Activated CD4-positive, CD25-positive, alpha-beta regulatory T cell treated with anti-CD3 and anti-CD28 coated beads, Interleukin-2, amount 50 U/mL, for 72 hours (primary cell): ENCODE data around the gene NFE2L2.
"Not testable (repeated sequence)": the region's sequence is repeated elsewhere in the genome, so short reads cannot be mapped to it uniquely, and the experiment has no call there.

Experiments
- DNase-seq: peaks from one replicate; pipeline ENCODE4 v3.0.0; 2021

The NFE2L2 gene

GRCh38 chr2:177279847-177280246 lies 15.3 kb upstream of the NFE2L2 start:
- DNase-seq: no peak

DNA sequence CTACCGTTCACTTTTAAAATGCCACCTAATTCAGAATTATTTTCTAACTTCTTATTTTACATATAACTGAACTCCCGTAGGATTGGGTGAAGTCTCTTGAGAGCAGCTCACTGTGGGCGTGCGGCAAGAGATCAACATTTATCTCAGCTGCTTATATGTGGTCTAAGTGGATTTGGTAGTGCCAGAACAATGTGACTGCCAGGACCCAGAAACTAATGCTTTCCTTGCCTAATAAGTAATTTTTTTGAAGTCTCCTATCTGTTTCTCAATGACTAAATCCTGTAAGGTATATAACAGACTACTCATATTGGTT lies 11.2 kb upstream of the NFE2L2 start:
- DNase-seq: no peak

- no peak for DNase-seq
These were observed 10.7 kb upstream of the NFE2L2 start for GRCh38 chr2:177275040-177275742.

DNA sequence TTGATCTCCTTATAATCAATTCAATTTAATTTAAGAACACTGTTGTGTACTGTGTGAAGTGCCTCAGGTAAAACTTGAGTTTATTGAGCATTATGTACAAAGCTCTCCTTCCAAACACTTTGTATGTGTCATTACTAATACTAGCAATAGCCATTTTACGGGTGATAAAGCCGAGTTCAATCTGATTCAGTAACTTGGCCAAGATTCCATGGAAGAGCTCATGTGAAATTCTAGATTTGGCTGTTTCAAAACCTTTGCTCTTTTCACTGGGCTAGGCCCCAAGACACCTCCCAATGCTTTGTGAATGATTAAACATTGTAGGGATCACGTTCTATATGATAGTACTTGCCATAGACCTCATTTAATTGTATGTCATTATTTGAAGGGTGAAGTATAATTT lies 8.9 kb upstream of the NFE2L2 start:
- no peak for DNase-seq

GRCh38 chr2:177272765-177273164 lies 8.2 kb upstream of the NFE2L2 start:
- DNase-seq: no peak

DNA sequence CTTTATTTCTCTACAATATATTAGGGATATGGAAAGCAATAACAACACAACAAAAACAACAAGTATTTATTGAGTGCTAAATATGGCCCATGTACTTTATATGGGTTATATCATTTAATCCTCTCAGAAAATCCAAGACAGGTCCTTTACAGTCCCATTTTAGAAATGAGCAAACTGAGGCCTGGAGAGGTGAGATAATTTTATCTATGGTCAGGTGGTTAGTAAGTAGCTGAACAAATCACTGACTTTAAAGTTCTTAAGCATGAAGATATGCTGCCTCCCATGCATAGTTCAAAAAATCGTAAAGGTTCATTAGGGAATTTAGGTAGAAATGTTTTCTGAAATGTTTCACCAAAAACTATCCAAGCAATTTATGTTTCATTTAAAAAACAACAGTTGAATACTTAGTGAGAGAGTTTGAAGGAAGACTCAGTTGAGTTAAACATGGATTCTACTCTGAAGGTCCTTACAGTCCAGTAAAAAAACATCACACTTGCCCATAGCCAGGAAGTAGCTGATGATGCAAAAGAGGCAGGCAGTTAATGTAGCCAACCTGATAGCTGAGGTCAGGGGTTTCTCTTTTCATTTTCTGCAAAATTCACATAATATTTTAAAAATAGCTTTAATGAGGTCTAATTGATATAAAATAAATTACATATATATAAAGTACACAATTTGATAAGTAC lies 7.6 kb upstream of the NFE2L2 start:
- no peak for DNase-seq

DNA sequence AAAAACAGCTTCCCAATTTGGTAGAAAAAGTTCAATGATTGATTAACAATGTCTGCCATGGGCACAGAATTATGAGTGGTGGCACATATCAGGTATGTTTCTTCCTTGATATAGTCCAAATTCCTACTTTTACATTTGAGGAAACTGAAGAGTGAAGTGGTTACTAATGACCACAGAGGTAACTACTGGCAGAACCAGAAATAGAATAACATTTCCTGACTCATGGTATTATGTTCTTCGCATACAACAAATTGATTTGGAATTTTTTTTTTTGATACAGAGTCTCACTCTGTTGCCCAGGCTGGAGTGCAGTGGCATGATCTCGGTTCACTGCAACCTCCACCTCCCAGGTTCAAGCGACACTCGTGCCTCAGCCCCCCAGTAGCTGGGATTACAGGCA lies 6.0 kb upstream of the NFE2L2 start:
- DNase-seq: no peak

- no peak for DNase-seq
These were observed 4.4 kb upstream of the NFE2L2 start for GRCh38 chr2:177268901-177269300.

GRCh38 chr2:177268187-177268871 lies 3.8 kb upstream of the NFE2L2 start:
- DNase-seq: no peak

DNA sequence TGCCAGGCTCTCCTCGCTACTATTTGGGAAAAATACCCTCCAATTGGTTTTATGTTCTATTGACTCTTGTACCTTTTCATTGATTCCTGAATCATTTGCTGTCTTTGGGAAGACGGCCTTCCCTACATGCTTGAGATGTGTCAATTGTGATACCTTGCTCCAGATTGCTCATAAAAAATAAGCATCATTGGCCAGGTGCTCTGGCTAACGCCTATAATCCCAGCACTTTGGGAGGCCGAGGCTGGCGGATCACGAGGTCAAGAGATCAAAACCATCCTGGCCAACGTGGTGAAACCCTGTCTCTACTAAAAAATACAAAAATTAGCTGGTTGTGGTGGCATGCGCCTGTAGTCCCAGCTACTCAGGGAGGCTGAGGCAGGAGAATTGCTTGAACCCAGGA lies 2.4 kb upstream of the NFE2L2 start:
- not testable (repeated sequence) for DNase-seq

DNA sequence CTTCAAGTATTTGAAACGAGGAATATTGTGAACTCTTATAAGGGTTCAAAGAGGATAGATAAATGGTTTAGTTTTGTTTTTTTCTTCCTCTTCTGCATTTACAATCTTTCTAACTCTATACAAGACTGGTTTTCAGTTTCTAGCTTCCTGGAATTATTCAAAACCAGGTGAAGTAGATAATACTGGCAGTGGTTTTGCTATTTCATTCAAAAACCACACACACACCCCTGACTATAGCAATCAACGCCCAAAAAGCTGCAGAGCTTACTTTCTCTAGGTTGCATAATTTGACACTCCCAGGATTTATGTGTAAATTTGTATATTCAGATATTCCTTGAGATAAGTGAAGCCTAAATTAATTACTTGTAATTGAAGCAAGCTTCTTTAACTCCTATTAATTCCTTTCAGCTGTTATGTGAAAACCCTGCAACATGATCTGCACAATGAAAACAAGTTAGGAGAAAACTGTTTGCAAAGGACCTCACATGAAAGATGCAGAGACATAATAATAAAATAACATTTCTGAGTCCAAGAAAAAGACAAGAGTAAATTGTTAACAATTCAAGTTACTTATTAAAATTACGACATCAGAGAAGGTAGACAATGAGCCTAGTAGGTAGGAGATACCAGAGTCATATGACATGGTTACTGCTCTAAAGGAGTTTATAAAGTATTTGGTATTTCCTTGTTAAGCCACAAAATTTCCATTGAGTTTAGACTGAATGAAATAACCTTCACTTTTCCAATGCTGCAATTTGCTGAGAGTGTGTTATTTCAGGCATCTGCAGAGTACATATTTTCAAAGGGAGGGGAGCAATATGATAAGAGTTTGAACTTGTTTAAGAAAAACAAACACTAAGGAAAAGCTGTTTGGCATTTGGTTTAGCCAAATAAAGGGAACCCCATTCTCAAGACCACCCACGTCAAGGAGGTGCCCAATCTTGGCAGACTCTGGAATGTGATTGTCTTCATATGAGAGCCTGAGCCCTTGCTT lies 1.6 kb upstream of the NFE2L2 start:
- DNase-seq: no peak

DNA sequence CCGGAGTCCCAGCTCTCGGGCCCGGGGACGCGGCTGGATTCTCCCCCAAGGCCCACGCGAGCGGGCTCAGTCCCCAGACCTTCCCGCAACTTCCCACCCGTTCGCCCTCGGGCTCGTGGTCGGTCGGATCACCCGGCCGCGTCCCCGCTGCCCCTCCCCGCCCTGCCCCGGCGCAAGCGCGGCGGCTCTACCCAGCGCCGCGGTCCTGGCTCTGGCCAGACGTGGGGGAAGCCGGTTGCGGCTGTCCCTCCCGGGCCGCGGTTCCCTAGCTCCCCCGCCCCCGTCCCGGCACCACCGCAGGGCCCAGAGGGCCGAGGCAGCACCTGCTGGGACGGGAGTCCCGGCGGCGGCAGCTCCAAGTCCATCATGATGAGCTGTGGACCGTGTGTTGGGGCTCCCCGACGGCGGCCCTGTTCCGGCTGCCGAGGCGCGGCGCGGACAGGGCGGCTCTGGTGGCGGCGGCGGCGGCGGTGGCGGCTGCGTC lies 276 bp downstream of the NFE2L2 start:
- DNase-seq: no peak

DNA sequence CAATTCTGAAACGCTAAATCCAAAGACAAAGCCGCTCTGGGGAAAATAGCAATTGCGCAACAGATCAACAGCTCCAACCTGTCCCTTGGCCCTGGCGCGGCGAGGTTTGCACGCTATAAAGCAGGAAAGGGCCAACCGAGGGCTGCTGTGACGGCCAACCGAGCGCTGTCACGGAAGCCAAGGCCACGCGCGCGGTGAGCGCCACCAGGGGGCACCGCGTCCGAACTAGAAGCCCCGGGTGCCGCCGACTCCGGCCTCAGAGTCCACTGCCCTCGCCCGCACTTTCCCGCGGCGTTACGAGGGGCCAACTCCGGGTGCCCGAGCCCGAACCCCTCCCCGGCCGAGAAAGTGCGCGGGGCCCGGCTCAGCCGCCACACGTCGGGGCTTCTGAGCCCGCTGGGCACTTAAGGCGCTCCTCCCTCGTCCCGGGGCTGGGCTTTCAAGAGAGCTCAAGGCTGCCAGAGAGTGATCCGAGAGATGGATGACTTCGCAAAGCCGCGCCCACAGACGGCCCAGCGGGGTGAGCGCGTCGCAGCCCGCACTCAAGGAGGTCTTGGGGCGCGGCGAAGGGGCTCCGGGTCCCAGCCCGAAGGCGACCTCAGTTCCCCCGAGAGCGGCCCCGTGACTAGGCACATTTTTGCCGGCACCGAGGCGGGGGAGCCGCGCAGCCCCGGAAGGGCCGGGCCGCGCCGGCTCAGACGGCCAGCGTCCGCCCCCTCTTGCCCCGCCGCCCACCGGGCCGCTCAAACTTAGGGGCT lies 897 bp downstream of the NFE2L2 start:
- DNase-seq: peak; percentile 95

DNA sequence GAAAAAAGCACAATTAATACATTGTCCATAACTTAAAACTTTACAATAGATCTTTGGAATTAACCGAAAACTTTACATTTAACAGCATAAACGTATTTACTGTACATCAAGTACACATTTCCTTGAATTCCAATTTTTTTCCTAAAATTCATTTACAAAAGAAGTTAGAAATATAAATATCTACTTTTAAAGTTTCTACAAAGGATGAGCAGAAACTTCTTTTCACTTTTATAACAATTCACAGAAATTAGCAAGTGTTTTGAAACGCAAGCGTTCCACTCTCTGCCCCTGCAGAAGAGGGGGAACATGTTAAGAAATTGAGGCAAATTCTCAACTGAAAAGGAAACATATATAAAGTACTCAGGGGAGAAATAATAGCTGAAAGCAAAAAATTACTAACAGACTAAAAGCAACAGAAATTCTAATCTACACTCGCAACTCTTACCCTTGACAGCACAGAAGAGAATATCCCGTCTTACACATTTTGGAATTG lies 1.5 kb downstream of the NFE2L2 start:
- DNase-seq: no peak

GRCh38 chr2:177262092-177262491 lies 2.4 kb downstream of the NFE2L2 start:
- no peak for DNase-seq

DNA sequence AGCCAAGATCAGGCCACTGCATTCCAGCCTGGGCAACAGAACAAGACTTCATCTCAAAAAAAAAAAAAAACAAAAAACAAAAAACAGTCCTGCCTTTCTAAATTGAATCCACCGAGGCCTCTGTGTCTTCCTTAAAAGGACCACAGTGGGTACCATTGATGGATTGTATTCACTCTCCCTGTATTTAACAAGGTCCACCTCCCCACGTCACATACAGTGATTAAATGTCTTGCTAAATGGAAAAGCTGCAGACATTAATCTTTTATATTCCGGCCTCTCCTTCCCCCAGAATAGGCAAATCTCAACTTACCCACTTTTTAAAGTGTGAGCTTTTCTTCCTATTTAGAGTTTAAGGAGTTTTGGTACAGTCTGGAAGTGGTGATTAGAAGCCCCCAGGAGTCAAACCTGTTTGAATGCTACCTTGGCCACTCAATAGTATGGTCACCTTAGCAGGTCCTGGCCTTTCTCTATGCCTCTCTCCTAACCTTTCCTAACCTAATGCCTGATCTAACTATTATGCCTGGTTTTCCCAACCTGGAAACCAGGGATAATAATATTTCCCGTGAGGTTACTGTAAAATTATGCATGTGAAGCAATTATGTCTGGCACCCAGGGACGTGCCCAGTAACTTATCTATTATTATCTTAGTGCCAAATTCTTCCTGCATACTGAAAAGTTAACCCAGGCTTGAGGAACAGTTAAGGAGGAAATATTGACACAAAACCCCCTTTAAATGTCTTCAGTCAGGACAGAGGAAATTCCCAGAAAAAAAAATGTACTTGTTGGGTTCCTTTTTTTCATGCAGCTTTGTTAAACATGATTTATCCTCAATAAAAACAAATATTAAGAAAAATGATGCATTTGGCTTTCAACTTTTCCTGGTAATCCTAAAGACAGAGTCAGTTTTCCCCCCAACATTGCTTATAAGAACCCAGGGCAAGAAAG lies 3.1 kb downstream of the NFE2L2 start:
- no peak for DNase-seq

- no peak for DNase-seq
These were observed 4.1 kb downstream of the NFE2L2 start for GRCh38 chr2:177260379-177260778.

- DNase-seq: no peak
These were observed 6.5 kb downstream of the NFE2L2 start for GRCh38 chr2:177258059-177258458.

- no peak for DNase-seq
These were observed 7.1 kb downstream of the NFE2L2 start for GRCh38 chr2:177257471-177257870.

GRCh38 chr2:177256695-177257094 lies 7.8 kb downstream of the NFE2L2 start:
- no peak for DNase-seq

- DNase-seq: no peak
These were observed 8.5 kb downstream of the NFE2L2 start for GRCh38 chr2:177256026-177256425.
